SK-N-SH (cell line): Measurements from ENCODE around the gene PIGM.

ENCODE experiments used
- EP300 ChIP-seq, 2 experiments: IDR thresholded peaks; 2 replicates each; pipeline versions ENCODE4 v1.4.0 to v1.6.1; 2012; ENCODE audit warnings: borderline replicate concordance in 1 of 2, low read depth in 1 of 2, low read length in 1 of 2
- GABPA ChIP-seq: IDR thresholded peaks from 2 replicates; pipeline ENCODE4 v1.4.0; 2012; ENCODE audit warnings: low read depth, mild to moderate bottlenecking
- GATA2 ChIP-seq: sonication (generic); formaldehyde crosslinking; IDR thresholded peaks from 2 replicates; pipeline ENCODE4 v1.5.0; 2020; ENCODE audit warnings: mild to moderate bottlenecking, missing genetic modification reagents
- POLR2AphosphoS5 ChIP-seq: IDR thresholded peaks from 2 replicates; pipeline ENCODE4 v1.6.1; 2012; ENCODE audit warnings: low read depth, low read length
- RAD21 ChIP-seq: IDR thresholded peaks from 2 replicates; pipeline ENCODE4 v1.6.1; 2012; ENCODE audit warnings: mild to moderate bottlenecking, low read length
- RCOR1 ChIP-seq: fragments of 150-350 bp; IDR thresholded peaks from 2 replicates; pipeline ENCODE4 v1.6.1; 2017; ENCODE audit warnings: antibody characterized with exemption, low read length
- RFX5 ChIP-seq: IDR thresholded peaks from 2 replicates; pipeline ENCODE4 v1.6.1; 2012; ENCODE audit warnings: mild to moderate bottlenecking, improper control_type of control experiment, low read length
- RXRA ChIP-seq: IDR thresholded peaks from 2 replicates; pipeline ENCODE4 v1.4.0; 2012; ENCODE audit warnings: low read depth, mild to moderate bottlenecking, borderline replicate concordance
- SMC3 ChIP-seq: IDR thresholded peaks from 2 replicates; pipeline ENCODE4 v1.6.1; 2012; ENCODE audit warnings: low read depth, low read length, improper control_type of control experiment
- TAF1 ChIP-seq: IDR thresholded peaks from 2 replicates; pipeline ENCODE4 v1.6.1; 2012; ENCODE audit warnings: low read depth, mild to moderate bottlenecking, low read length, moderate library complexity, borderline replicate concordance
- TF ChIP-seq, protein P1 (sequence below): fragments of 200-600 bp; sonication (generic); IDR thresholded peaks from 2 replicates; pipeline ENCODE4 v1.6.1; 2017; ENCODE audit warnings: antibody characterized with exemption, mild to moderate bottlenecking, moderate library complexity
- TF ChIP-seq, protein P2 (sequence below): IDR thresholded peaks from 2 replicates; pipeline ENCODE4; 2012
- TF ChIP-seq, protein P3 (sequence below): IDR thresholded peaks from 2 replicates; pipeline ENCODE4 v1.6.1; 2012; ENCODE audit warnings: mild to moderate bottlenecking, low read depth, low read length, moderate library complexity
- TF ChIP-seq, protein P4 (sequence below): fragments of 150-350 bp; IDR thresholded peaks from 2 replicates; pipeline ENCODE4 v1.6.1; 2016; ENCODE audit warnings: mild to moderate bottlenecking, low read depth, low read length

DNA sequence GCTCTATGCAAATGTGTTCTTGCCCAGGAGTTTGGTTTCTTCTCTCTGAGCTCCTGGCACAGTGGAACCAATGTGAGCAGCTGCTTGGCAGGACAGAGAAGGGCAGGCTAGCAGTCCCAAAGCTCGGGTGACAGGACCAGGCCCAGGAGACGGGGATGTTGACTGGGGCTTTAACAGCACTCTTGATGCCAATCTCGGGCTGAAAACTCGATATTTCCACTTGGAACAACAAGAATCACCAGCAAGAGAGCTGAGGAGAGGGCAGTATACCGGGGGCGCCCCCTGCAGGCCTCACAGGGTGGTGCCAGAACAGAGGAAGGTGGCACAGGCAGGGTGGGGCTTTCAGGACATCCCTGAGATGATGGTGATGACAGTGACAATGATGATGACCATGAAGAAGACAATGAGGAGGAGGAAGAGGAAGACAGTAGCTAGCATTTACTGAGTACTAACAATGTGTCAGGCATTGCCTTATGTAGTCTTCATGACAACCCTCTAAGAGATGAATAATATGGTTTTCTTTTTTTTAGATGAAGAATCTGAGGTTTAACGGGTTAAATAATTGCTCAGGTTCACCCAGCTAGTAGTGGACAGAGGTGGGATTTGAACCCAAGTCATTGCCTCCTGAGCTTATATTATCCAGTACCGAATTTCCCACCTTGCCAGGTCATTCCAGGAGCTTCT, 46.9 kb upstream of the PIGM start:
- TF ChIP-seq GABPA (no peak), POLR2AphosphoS5 (no peak), EP300 (IDR thresholded peaks at IDR 0.05; ENCODE audit: borderline replicate concordance in 1 of 2, low read depth in 1 of 2, low read length in 1 of 2) (no peak), RFX5 (no peak), TAF1 (no peak), SMC3 (peak; percentile 57), GATA2 (no peak), RCOR1 (no peak), RAD21 (peak; percentile 54), RXRA (no peak)
- TF ChIP-seq, protein P1, sequence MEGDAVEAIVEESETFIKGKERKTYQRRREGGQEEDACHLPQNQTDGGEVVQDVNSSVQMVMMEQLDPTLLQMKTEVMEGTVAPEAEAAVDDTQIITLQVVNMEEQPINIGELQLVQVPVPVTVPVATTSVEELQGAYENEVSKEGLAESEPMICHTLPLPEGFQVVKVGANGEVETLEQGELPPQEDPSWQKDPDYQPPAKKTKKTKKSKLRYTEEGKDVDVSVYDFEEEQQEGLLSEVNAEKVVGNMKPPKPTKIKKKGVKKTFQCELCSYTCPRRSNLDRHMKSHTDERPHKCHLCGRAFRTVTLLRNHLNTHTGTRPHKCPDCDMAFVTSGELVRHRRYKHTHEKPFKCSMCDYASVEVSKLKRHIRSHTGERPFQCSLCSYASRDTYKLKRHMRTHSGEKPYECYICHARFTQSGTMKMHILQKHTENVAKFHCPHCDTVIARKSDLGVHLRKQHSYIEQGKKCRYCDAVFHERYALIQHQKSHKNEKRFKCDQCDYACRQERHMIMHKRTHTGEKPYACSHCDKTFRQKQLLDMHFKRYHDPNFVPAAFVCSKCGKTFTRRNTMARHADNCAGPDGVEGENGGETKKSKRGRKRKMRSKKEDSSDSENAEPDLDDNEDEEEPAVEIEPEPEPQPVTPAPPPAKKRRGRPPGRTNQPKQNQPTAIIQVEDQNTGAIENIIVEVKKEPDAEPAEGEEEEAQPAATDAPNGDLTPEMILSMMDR = peak; percentile 79
- TF ChIP-seq, protein P2, sequence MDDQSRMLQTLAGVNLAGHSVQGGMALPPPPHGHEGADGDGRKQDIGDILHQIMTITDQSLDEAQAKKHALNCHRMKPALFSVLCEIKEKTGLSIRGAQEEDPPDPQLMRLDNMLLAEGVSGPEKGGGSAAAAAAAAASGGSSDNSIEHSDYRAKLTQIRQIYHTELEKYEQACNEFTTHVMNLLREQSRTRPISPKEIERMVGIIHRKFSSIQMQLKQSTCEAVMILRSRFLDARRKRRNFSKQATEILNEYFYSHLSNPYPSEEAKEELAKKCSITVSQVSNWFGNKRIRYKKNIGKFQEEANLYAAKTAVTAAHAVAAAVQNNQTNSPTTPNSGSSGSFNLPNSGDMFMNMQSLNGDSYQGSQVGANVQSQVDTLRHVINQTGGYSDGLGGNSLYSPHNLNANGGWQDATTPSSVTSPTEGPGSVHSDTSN = no peak
- TF ChIP-seq, protein P3, sequence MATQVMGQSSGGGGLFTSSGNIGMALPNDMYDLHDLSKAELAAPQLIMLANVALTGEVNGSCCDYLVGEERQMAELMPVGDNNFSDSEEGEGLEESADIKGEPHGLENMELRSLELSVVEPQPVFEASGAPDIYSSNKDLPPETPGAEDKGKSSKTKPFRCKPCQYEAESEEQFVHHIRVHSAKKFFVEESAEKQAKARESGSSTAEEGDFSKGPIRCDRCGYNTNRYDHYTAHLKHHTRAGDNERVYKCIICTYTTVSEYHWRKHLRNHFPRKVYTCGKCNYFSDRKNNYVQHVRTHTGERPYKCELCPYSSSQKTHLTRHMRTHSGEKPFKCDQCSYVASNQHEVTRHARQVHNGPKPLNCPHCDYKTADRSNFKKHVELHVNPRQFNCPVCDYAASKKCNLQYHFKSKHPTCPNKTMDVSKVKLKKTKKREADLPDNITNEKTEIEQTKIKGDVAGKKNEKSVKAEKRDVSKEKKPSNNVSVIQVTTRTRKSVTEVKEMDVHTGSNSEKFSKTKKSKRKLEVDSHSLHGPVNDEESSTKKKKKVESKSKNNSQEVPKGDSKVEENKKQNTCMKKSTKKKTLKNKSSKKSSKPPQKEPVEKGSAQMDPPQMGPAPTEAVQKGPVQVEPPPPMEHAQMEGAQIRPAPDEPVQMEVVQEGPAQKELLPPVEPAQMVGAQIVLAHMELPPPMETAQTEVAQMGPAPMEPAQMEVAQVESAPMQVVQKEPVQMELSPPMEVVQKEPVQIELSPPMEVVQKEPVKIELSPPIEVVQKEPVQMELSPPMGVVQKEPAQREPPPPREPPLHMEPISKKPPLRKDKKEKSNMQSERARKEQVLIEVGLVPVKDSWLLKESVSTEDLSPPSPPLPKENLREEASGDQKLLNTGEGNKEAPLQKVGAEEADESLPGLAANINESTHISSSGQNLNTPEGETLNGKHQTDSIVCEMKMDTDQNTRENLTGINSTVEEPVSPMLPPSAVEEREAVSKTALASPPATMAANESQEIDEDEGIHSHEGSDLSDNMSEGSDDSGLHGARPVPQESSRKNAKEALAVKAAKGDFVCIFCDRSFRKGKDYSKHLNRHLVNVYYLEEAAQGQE = no peak
- TF ChIP-seq, protein P4, sequence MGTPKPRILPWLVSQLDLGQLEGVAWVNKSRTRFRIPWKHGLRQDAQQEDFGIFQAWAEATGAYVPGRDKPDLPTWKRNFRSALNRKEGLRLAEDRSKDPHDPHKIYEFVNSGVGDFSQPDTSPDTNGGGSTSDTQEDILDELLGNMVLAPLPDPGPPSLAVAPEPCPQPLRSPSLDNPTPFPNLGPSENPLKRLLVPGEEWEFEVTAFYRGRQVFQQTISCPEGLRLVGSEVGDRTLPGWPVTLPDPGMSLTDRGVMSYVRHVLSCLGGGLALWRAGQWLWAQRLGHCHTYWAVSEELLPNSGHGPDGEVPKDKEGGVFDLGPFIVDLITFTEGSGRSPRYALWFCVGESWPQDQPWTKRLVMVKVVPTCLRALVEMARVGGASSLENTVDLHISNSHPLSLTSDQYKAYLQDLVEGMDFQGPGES = no peak
